Right atrium auricular region (tissue), 2 donors: ENCODE measurements around the gene FKBP10. TPM values are rescaled to one million over a fixed set of nuclear protein-coding genes. Genes with fewer than 3 reads are reported as not detected.

ENCODE experiments used
- DNase-seq: peaks from one replicate; pipeline ENCODE4 v3.0.0-alpha.2; 2019; ENCODE audit warnings: low spot score
- H3K27ac ChIP-seq, 2 donors: fragments of 200-600 bp; sonication (generic); 1 replicate in 1 of 2; 2 replicates in 1 of 2; pipeline ENCODE4 v1.5.1; 2016 to 2019
- H3K27me3 ChIP-seq, 2 donors: fragments of 200-600 bp; sonication (generic); one replicate each; pipeline versions ENCODE4 v1.5.1 to v1.6.0; 2017 to 2019
- H3K36me3 ChIP-seq: fragments of 200-600 bp; sonication (generic); one replicate; pipeline ENCODE4 v1.5.1; 2016
- H3K4me1 ChIP-seq, 2 donors: fragments of 200-600 bp; sonication (generic); one replicate each; pipeline versions ENCODE4 v1.5.1 to v1.6.0; 2017 to 2019
- H3K4me3 ChIP-seq, 2 donors: fragments of 200-600 bp; sonication (generic); 1 replicate in 1 of 2; 2 replicates in 1 of 2; pipeline ENCODE4 v1.5.1; 2017 to 2019; ENCODE audit warnings: mild to moderate bottlenecking in 1 of 2, moderate library complexity in 1 of 2
- H3K9me3 ChIP-seq, 2 donors: fragments of 200-600 bp; sonication (generic); one replicate each; pipeline ENCODE4 v1.5.1; 2019
- total RNA-seq, 2 donors: library from RNA; depleted of rRNA; stranded (reverse); fragments of >200 nt; gene quantifications; one replicate each; pipeline ENCODE4 v1.1.0, GENCODE V29; 2016
- TF ChIP-seq, protein P1 (sequence below), 2 donors: fragments of 200-600 bp; sonication (generic); IDR thresholded peaks; one replicate each; pipeline ENCODE4 v1.5.1; 2019; ENCODE audit warnings: antibody characterized with exemption in 2 of 2

FKBP10 gene
- total RNA-seq, 2 donors from 2014 or later: 24.7 to 35.1 TPM

DNA sequence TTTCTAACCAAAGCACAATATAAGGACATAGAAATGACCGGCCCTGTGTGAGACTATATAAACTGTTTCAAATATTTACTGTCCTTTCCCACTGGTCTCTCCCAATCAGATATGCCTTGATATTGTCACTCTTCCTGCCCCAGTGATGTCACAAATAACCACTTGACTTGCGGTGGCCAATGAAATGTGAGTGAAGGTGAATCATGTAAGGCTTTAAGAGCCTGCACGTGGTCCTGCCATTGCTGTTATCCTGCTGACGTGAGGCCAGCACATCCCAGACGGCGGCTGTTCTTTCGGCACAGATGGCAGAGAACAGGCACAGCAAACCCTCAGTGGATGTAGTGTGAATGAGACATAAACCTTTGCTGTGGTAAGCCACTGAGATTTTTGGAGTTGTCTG lies 57.8 kb downstream of the FKBP10 start:
- Histone ChIP-seq H3K4me3 (no peak overlapping the region), H3K9me3 (no peaks in the 10 kb centered on the region), H3K4me1 (peaks cover 0 to under 1% of the 10 kb centered on the region in 2 donors), H3K27me3 (no peaks in the 10 kb centered on the region), H3K27ac (no peak overlapping the region), H3K36me3 (peaks cover 56% of the 10 kb centered on the region)
- TF ChIP-seq, protein P1, sequence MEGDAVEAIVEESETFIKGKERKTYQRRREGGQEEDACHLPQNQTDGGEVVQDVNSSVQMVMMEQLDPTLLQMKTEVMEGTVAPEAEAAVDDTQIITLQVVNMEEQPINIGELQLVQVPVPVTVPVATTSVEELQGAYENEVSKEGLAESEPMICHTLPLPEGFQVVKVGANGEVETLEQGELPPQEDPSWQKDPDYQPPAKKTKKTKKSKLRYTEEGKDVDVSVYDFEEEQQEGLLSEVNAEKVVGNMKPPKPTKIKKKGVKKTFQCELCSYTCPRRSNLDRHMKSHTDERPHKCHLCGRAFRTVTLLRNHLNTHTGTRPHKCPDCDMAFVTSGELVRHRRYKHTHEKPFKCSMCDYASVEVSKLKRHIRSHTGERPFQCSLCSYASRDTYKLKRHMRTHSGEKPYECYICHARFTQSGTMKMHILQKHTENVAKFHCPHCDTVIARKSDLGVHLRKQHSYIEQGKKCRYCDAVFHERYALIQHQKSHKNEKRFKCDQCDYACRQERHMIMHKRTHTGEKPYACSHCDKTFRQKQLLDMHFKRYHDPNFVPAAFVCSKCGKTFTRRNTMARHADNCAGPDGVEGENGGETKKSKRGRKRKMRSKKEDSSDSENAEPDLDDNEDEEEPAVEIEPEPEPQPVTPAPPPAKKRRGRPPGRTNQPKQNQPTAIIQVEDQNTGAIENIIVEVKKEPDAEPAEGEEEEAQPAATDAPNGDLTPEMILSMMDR (IDR thresholded peaks at IDR 0.05): no peak
- DNase-seq: no peak

GRCh38 chr17:41871789-41872188 lies 59.0 kb downstream of the FKBP10 start:
- peaks cover 57% of the 10 kb centered on the region for H3K36me3 ChIP-seq
- H3K9me3 ChIP-seq: no peaks in the 10 kb centered on the region
- no peak overlapping the region for H3K4me3 ChIP-seq
- no peak for DNase-seq
- H3K27me3 ChIP-seq: no peaks in the 10 kb centered on the region
- TF ChIP-seq, protein P1 (IDR thresholded peaks at IDR 0.05): no peak
- no peaks in the 10 kb centered on the region for H3K4me1 ChIP-seq
- H3K27ac ChIP-seq: no peak overlapping the region

Other genes starting within 250 kb of the FKBP10 start
- gene KRT9, start 240.9 kb upstream of the FKBP10 start, total RNA-seq: not detected
- 10 to 100 TPM in 1 of 2 donors, not detected in 1; 20.3 TPM for gene KRT14, start 226.1 kb upstream of the FKBP10 start, total RNA-seq
- gene KRT16, start 200.2 kb upstream of the FKBP10 start, total RNA-seq: 1 to 10 TPM in 1 of 2 donors, not detected in 1; 2.2 TPM
- not detected for gene KRT17, start 188.4 kb upstream of the FKBP10 start, total RNA-seq
- 100 to 1,000 TPM; 331 to 390 TPM for gene EIF1, start 124.1 kb upstream of the FKBP10 start, total RNA-seq
- gene GAST, start 100.7 kb upstream of the FKBP10 start, total RNA-seq: not detected
- under 1 TPM in 1 of 2 donors, not detected in 1; 0.08 TPM for gene HAP1, start 78.4 kb upstream of the FKBP10 start, total RNA-seq
- 100 to 1,000 TPM; 234 to 256 TPM for gene JUP, start 26.3 kb upstream of the FKBP10 start, total RNA-seq
- gene P3H4, start 1.1 kb upstream of the FKBP10 start, total RNA-seq: 10 to 100 TPM; 15.4 to 16.2 TPM
- 10 to 100 TPM; 27.1 to 43.3 TPM for gene NT5C3B, start 23.2 kb downstream of the FKBP10 start, total RNA-seq
- gene KLHL10, start 24.8 kb downstream of the FKBP10 start, total RNA-seq: not detected
- 1 to 10 TPM; 6.9 to 8.7 TPM for gene KLHL11, start 52.4 kb downstream of the FKBP10 start, total RNA-seq
- gene ACLY, start 105.9 kb downstream of the FKBP10 start, total RNA-seq: 10 to 100 TPM; 31.7 to 42.2 TPM
- under 1 TPM; 0.43 to 0.56 TPM for gene ODAD4, start 117.6 kb downstream of the FKBP10 start, total RNA-seq
- 10 to 100 TPM; 23.1 to 29.5 TPM for gene CNP, start 153.8 kb downstream of the FKBP10 start, total RNA-seq
- 10 to 100 TPM; 42.7 to 47.1 TPM for gene DNAJC7, start 204.4 kb downstream of the FKBP10 start, total RNA-seq
- 10 to 100 TPM; 64.8 to 69.8 TPM for gene NKIRAS2, start 207.1 kb downstream of the FKBP10 start, total RNA-seq
- under 1 TPM; 0.74 to 0.94 TPM for gene C17orf113, start 237.6 kb downstream of the FKBP10 start, total RNA-seq